ENCODE data around the gene CETN3.
"Not testable (repeated sequence)": the region's sequence is repeated elsewhere in the genome, so short reads cannot be mapped to it uniquely, and the experiment has no call there.

- not testable (repeated sequence) for TF ChIP-seq POLR2AphosphoS5 (IDR thresholded peaks at IDR 0.05); CTCF (IDR thresholded peaks at IDR 0.05; ENCODE audit: poor library complexity, severe bottlenecking)
Observed at GRCh38 chr5:90343731-90344130, 65.8 kb downstream of the CETN3 start.

Measured in neural cell (in vitro differentiated cells).